Measurements from ENCODE around the gene FADS2. TPM values are rescaled to one million over a fixed set of nuclear protein-coding genes. Genes with fewer than 3 reads are reported as not detected.

Gene FADS2
- total RNA-seq, 2 donors from 2014 or later: 69.1 to 90.1 TPM

GRCh38 chr11:61913699-61914395, 85.7 kb downstream of the FADS2 start:
- H3K9me3 Mint-ChIP-seq: no peaks in the 10 kb centered on the region
- peaks cover 0 to 10% of the 10 kb centered on the region in 2 donors for H3K4me1 Mint-ChIP-seq (ENCODE audit: low read depth in 2 of 2)
- H3K36me3 Mint-ChIP-seq: no peaks in the 10 kb centered on the region
- DNase-seq (ENCODE audit: low spot score): peak; percentile 44
- H3K27me3 Mint-ChIP-seq: peaks cover 13 to 43% of the 10 kb centered on the region in 2 donors
- no peak overlapping the region for H3K4me3 Mint-ChIP-seq
- no peak for ATAC-seq
- no peak overlapping the region for H3K27ac Mint-ChIP-seq

- no peaks in the 10 kb centered on the region for H3K9me3 Mint-ChIP-seq
- peaks cover 15 to 45% of the 10 kb centered on the region in 2 donors for H3K27me3 Mint-ChIP-seq
- DNase-seq (ENCODE audit: low spot score) (peak; percentile 51), ATAC-seq (no peak)
- no peaks in the 10 kb centered on the region for H3K36me3 Mint-ChIP-seq
- H3K27ac Mint-ChIP-seq: no peak overlapping the region
- peaks cover 0 to 10% of the 10 kb centered on the region in 2 donors for H3K4me1 Mint-ChIP-seq (ENCODE audit: low read depth in 2 of 2)
- no peak overlapping the region for H3K4me3 Mint-ChIP-seq
Measured at GRCh38 chr11:61914471-61915171, 86.5 kb downstream of the FADS2 start.

DNA sequence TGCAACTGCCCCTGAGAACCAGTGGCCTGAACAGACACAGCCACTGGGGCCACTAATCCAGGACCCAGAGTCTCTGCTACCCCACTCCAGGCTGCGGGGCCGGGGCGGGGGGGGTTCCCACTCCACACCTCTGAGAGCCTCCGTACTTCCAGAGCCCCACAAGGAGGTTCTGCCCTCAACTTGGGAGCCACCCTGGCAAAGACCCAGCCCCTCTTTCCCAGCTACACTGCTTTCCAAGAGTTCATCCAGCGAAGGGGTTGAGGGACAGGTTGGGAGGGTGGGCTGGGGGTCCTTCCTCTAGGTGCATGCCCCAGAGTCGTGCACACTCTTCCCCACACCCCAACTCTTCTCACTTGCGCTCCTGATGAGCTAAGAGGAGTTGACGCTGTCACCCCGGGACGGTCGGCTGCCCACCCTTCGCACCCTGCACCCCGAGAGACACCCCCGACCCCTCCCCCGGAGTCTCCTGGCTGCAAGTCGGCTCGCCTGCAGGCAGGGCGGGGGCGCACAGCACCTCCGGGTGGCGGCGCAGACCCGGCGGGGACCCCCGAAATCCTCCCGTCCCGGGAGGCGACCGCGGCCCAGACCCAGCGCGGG, 88.7 kb downstream of the FADS2 start:
- Mint-ChIP-seq H3K27ac (no peak overlapping the region), H3K36me3 (no peaks in the 10 kb centered on the region), H3K27me3 (peaks cover 29 to 59% of the 10 kb centered on the region in 2 donors), H3K4me3 (no peak overlapping the region), H3K9me3 (no peaks in the 10 kb centered on the region), H3K4me1 (ENCODE audit: low read depth in 2 of 2) (peaks cover 0 to 10% of the 10 kb centered on the region in 2 donors)
- DNase-seq (ENCODE audit: low spot score): no peak
- no peak for ATAC-seq

Other genes starting within 250 kb of the FADS2 start
- gene SYT7, start 247.2 kb upstream of the FADS2 start, total RNA-seq: not detected
- under 1 TPM; 0.08 to 0.10 TPM for gene DAGLA, start 147.9 kb upstream of the FADS2 start, total RNA-seq
- 1 to 10 TPM; 3.7 to 5.5 TPM for gene MYRF, start 75.7 kb upstream of the FADS2 start, total RNA-seq
- gene TMEM258, start 35.7 kb upstream of the FADS2 start, total RNA-seq: 100 to 1,000 TPM; 119 to 133 TPM
- 100 to 1,000 TPM in 1 of 2 donors, 10 to 100 TPM in 1; 75.8 to 155 TPM for gene FEN1, start 35.4 kb upstream of the FADS2 start, total RNA-seq
- gene FADS1, start 11.3 kb upstream of the FADS2 start, total RNA-seq: 10 to 100 TPM; 50.4 to 56.5 TPM
- 10 to 100 TPM; 13.2 to 14.0 TPM for gene FADS3, start 63.2 kb downstream of the FADS2 start, total RNA-seq
- gene RAB3IL1, start 89.3 kb downstream of the FADS2 start, total RNA-seq: not detected
- gene BEST1, start 122.1 kb downstream of the FADS2 start, total RNA-seq: 1 to 10 TPM; 1.0 to 1.9 TPM
- gene FTH1, start 139.3 kb downstream of the FADS2 start, total RNA-seq: over 10,000 TPM in 1 of 2 donors, 1,000 to 10,000 TPM in 1; 5,097 to 40,662 TPM

All from natural killer cell treated with Interleukin-12 subunit alpha and Interleukin-12 subunit beta and Interleukin-15 and Interleukin-18, amount 100 ng/mL, for 72 hours (primary cell).